HUDEP-2 (cell line): ENCODE data around the gene SLC7A8.

ENCODE experiments used
- DNase-seq, 76 experiments: peaks; one replicate each; lab custom pipeline; 2025; ENCODE audit not compliant: unreplicated experiment in 76 of 76; lab: John Stamatoyannopoulos, UW

The SLC7A8 gene

DNA sequence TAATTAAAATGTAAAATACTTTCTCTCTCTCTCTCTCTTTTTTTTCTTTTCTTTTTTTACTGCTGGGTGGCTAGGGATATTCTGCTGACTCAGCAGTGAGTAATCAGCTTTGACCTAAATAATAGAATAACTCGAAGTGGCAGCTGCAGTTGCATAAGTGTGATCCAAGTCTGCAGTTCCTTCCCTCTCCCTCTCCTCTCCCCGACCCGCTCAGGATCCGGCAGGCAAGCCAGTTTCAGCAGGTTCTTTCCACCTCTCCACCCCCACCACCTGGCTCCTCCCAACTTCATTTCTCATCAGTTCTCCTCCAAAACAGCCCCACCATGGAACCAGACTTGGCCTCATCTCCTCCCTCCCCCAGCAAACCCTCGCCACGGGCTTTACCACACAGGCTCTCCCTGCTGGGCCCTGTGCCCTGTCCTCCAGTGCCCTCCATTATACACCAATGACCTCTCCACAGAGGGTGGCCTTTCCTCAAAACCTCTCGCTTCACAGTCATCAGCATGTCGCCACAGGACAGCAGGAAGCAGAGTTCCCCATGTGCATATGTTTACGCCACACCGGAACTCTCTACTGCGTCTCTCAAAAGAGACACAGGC is 22.4 kb downstream of the SLC7A8 start:
- DNase-seq, result peak in 8 of 76 experiments; percentile 10 to 53 (median 32)

DNA sequence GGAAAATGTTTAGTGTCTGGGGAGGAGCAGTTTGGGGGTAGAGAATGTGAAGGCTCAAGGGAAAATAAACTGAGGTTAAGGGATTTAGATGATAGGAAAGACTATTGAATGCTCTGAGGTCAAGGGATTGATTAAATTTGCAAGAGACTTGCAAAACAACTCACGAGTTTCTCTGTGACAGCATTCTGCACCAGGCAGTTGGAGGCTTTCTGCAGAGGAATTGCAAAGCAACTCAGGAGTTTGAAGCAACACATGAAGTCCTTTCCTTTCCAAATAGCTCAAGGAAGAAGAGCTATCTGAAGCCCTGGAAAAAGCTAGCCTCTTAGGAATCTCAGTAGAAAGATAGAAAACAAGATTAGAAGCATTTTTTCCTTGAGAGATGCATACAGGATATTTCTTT is 23.9 kb downstream of the SLC7A8 start:
- DNase-seq, result no peak

DNA sequence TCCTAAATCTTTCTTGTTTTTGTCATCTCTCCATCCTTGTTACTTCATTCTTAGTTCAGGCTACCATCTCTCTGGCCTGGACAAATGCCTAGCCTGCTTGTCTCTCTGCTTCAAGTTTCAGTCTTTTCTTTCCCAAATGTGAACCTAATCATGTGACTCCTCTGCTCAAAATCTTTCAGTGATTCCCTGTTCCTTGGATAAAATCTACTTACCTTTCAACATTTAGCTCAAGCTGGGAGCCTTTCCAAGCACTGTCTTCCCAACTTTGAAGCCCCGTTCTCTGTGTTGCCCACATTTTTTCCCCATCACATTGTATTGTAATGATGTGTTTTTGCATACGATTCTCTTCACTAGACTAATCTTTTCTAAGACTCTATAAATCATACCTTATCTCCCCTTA is 24.7 kb downstream of the SLC7A8 start:
- DNase-seq, result no peak

DNA sequence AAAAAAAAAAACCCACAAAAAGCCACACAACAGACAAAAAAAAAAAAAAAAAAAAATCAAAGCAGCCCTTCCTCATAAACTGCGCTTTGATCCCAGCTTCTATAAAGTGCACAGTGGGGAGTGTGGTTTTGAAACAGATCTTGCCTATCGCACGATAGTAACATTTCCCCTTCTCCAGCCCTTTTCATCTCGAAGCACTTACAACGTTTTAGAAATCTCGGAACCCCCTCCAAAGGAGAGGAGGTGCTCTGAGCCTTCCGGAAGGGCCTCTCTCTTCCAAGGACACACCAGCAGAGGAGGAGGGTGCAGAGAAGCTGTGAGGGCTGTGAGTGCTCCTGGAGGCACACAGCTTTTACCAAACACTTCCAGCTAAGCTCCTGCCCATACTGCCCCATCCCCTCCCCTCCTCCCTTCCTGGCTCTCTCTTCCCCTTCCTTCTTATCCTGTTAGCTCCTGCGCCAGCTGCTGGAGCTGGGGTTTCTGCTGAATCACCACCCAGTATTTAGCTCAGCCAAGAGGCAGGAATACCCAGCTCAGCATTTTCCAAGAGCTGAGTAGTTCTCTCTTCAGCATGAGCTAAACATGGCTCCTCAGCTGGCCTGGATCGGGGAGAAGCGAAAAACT is 28.4 kb downstream of the SLC7A8 start:
- DNase-seq, result no peak

DNA sequence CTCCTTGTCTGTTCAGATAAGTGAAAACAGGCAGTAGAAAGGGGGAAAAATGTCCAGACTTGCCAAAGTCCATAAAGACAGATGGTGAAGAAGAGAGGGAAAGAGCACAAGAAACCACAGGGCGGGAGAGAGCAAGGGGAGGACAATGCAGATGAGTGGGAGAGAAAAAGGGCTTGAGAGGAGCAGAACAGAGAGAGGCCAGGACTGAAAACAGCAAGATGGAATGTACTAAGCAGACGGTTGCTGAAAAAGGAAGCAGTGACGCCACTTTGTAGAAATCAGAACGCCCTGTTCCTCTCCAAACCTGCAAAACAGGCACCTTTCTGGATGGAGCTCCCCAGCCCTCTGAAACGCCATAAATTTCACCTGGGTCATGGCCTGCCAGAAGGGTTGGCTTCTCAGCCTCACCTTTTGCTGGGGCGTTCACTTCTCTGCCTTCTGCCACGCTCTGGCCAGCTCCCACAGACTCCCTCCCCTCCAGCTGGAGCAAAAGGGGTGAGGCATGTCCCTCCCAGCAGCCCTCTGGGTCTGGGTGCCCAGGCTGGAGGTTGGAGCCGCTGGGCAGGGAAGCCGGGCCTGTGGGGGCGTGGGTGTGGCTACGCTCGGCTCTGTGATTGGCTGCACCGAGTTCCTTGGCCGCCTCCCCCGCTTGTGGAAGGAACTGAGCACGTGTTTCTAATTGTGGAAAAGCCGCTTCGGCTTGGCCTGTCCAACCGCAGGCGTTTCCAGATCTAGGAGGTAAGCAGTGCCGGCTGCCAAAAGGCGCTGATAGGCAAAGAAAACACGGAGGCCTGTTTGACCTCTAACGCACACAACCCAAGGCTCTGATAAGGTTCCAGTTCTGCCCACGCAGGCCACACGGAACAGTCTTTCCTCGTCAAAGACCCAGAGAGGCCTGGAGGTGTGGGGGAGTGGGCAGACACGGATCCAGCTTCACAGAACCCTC is 29.3 kb downstream of the SLC7A8 start:
- peak in 72 of 76 experiments; percentile 25 to 97 (median 90) for DNase-seq

DNA sequence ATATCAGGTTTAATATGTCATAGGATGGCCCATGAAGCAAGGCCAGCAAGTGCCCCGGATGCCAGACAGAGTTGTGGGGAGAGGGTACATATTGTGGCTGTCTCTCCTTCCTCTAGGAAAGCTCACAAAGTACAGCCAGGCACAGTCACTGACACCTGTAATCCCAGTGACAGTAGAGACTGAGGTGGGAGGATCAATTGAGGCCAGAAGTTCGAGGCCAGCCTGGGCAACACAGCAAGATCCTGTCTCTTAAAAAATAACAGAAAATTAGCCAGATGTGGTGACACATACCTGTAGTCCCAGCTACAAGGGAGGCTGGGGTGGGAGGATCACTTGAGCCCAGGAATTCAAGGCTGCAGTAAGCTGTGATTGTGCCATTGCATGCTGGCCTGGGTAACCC is 32.1 kb downstream of the SLC7A8 start:
- no peak for DNase-seq

DNA sequence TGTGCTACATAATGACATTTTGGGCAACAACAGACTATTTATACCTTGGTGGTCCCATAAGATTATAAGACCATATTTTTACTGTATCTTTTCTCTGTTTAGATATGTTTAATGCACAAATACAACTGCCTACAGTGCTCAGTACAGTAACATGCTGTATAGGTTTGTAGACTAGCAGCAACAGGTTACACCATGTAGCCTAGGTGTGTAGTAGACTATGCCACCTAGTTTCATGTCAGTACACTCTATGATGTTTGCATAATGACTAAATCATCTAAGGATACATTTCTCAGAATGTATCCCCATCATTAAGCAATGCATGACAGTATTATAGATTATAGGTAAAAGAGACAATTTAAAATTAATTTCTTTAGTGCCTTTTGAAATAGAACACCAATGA is 33.7 kb downstream of the SLC7A8 start:
- no peak for DNase-seq

DNA sequence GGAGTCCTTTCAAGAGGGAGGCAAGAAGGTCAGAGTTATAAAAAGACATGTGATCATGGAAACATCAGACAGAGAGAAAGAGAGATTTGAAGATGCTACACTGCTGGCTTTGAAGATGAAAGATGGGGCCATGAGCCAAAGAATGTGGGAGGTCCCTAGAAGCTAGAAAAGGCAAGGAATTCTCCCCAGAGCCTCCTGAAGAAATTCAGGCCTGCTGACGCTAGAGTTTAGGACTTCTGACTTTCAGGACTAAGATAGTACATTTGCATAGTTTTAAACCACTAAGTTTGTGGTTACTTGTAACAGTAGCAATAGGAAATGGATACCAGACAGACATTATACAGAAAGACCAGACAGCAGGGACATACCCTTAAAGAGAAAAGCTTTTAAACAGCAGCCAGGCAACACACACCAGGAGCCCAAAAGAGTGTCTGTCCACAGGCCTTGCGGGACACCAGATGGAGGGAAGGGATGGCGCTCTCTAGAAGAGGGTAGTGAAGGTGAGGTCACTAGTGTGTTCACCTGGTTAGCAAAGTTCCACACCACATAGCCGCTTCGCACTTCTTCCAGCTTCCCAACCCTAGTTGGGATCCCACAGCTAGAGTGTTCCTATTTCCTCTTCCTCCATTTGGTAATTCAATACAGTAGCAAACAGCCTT is 34.7 kb downstream of the SLC7A8 start:
- DNase-seq, result no peak

DNA sequence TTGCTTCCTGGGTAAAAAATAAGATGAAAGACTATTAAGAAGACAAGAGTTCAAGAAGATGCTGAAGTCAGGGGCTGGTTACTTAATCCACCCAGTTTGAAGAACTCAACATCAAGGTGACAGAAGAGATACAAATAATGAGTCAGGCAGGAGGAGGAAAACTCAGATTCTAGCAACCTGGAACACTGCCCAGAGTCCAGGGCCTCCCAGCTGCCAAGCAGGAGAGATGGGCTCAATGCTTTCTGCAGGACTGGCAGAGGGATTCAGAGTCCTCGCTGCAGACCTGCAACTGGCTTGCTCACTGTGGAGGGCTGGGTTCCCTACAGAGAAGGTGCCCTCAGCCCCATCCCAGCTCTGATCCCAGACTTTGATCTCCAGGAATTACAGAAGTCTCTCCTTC is 35.8 kb downstream of the SLC7A8 start:
- peak in 24 of 76 experiments; percentile 5 to 57 (median 31) for DNase-seq

DNA sequence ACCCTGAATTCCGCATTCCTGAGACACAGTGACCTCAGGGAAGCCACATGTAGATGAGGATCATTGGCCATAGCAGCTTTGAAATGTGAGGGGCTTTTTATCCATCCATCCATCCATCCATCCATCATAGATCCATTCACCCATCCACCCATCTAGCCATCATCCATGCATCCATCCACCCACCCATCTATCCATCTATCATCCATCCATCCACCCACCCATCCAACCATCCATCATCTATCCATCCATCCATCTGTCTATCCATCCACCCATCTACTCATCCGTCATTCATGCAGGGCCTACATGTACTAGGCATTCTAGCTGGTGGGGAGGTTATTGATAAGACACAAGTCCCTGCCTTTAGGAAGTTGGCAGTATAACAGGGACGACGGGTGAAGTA is 36.5 kb downstream of the SLC7A8 start:
- DNase-seq, result no peak

DNA sequence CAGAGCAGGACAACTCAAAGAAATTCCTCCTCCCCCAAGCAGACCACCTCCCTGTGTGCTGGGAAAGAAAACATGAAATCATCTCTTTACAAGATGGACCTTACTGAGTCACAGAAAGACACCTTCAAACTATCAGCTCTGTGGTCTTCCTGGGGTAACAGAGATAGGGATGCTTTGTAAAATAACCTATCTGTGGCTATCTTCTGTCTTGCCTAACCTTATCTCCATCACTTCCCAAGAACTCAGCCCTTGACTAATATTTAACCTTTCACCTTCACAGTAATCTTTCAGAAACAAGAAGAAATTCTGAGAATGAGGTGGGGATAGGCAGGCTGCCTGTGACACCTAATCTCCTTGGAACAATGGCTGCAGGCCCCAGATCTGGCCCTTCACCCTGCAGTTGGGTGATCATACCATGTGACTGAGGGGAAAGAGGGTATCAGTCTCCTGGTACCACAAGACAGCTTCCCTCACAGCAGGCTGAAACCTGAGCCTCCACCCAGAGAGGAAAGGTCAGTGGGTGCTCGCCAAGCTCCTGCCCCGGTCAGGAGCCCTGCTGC is 37.0 kb downstream of the SLC7A8 start:
- peak in 59 of 76 experiments; percentile 13 to 89 (median 50) for DNase-seq

DNA sequence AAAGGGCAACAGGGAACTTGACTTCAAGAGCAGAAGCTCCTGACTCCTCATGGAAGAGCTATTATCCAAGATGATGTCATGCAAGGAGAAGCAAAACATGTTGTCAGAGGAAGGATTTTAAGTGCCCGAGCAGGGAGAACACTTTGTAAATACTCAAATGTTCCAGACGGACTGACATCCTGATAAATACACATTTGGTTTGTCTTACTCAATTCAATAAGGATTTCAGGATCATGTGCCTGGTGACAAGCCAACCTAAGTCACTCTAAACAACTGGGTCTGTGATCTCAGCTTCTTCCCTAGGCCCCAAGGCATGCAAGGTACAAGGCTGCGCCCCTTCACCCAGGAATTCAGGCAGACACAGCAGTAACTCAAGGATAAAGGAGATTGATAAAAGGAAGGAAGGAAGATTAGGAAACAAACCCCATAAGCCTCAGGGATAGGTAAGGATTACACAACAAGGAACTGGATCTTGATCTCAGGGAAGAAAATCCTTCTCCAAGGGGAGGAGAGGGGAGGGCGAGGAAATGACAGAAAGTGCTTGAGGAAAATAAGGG is 37.6 kb downstream of the SLC7A8 start:
- DNase-seq, result no peak

DNA sequence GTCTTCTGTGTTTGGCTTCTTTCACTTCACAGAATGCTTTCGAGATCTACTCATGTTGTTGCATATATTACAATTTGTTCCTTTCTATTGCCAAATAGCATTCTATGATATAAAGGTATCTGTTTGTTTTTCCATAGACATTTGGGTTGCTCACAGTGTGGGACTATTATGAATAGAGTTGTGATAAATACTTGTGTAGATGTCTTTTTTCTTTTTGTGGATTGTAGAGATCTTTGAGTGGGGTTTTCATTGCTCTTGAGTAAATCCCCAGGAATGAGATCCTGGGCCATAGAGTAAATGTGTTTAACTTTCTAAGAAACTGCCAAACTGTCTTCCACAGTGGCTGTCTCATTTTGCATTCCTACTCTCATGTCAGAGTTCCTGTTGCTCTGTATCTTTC is 39.5 kb downstream of the SLC7A8 start:
- DNase-seq, result no peak

DNA sequence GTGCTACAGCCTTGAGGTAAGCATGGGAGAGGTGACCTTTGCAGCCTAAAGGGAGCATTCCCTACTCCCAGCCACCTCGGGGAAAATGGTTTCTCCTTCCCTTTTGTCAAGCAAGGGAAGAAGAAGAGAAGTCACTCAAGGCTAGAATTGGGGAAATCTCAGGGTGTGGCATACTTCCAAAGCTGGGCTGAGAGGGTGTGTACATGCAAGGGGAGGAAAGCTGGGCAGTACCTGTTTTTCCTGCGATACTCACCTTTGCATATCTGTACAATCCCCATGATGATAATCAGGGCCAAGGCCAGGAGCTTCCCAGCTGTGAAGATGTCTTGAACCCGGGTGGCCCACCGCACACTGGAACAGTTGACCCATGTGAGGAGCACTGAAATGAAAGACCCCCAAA is 40.6 kb downstream of the SLC7A8 start:
- no peak for DNase-seq

DNA sequence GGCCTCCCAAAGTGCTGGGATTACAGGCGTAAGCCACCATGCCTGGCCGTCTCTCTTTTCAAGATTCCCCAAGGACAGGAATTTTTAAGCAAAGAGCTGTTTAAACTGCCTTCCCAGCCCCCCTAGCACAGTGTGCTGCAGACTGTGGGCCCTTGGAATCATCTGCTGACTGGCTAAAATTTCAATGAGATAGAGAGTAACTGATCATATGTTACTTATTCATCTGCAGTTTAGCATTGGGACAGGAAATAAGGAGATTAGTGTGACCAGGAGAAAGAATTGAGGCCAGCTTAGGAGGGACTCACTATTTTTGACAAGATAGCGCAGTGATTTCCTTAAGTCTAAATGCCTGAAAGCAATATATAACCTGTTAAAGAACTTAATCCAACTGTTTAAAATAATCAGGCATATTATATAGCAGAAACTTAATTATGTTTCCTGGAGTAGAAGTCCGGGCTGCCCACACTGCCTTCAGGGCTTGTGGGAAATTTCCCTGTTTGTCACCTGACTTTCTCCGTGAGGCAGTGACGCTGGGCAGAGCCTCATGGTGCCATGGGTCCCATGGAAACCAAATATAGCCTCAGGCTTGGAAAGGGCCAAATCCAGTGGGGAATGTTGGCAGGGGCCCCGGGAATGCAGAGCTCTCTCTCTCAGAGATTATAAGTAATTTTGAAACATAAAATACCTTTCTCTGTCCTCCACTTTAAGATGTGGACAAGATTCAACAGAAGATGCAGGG is 41.6 kb downstream of the SLC7A8 start:
- no peak for DNase-seq

DNA sequence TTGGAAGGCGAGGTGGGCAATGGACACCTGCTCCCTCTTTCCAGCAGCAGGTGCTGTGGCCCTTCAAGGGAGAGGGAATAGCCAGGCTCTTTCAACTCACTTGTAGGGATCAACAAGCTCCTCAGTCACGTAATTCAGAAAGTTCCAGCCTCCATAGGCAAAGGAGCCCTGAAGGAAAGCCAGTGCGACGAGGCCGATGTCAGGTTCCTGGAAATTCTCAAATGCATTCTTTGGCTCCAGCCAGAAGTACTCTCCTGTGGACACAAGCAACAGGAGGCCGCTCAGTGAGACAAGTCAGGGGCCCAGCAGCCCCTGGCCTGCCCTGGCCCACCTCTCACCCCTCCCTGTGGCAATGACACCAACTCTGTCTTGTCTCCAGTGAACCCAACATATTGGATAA is 43.1 kb downstream of the SLC7A8 start:
- no peak for DNase-seq

DNA sequence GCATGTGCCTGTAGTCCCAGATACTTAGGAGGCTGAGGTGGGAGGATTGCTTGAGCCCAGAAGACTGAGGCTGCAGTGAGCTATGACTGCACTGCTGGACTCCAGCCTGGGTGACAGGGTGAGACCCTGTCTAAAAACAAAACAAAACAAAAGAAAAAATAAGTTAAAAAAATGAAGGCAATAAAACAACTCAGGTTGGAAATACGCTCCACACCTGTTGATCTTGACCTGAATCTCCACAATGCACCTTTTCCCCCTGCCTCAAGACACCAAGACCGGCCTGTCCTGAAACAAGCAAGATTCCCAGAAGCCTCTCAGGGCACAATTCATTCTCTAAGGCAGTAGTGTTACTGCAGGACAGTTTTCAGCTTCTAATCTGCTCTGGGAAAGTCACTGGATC is 43.6 kb downstream of the SLC7A8 start:
- DNase-seq, result no peak

DNA sequence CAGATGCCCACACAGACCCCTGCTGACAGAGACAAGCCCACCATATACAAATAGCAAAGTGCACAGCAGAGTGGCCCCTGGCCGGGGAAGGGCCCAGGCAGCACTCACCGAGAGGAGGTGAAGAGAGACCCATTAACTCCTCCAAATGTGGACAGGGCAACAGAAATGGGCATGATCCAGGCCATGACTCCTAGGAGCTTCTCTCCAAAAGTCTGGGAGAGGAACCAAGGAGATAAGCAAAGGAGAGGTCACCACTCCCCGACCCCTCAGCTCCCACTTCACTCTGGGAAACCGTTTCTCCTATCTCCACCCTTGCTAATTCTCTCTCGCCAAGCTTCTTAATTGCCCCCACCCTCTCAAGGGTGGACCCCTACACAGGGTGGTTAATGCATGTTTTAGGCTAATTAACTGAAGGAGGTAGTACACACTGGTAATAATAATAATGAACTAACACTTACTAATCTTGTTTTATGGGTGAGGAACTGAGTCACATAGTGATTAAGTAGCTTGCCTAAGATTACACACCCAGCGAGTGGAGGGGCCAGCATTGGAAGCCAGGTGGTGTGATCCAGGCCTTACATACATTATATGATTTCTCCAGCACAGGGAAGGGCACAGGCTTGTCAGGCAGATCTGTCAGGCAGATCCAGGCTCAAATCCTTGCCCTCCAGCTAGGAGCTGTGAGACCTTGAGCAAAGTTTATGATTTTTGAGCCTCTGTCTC is 45.5 kb downstream of the SLC7A8 start:
- no peak for DNase-seq

DNA sequence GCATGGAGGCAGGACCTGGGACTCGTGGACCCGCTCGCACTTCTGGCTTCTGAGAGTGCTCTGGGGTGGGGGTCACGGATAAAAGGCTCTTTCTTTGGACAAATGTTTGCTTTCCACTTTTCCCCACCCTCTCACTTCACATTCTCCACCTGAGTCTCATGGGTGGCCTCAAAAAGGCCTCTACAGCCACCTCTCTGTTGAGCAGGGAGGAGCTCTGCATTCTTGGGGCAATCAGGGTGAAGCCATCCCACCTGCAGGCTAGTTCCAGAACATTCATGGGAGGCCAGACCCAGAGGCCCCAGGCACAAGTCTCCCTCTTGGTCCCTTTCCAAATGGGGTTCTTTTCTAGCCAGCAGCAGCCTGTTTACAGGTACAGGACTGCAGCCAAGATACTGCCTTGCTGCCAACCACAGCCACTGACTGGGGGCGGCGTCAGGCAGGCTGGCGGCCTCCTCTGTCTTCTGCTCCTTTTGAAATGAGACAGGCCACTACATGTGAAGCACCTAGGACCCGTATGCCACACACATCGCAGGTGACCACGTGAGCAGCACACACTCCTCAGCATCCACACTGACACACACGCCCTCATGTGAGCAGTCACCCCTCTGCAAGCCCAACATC is 46.2 kb downstream of the SLC7A8 start:
- peak in 8 of 76 experiments; percentile 11 to 35 (median 21) for DNase-seq
